SK-N-MC (cell line): Measurements from ENCODE around the gene VPS35.
"Not testable (repeated sequence)": the region's sequence is repeated elsewhere in the genome, so short reads cannot be mapped to it uniquely, and the experiment has no call there.

Experiments used
- DNase-seq: peaks from one replicate; pipeline ENCODE4 v3.0.0-alpha.2; 2011; ENCODE audit warnings: low read depth, low spot score
- H3K27ac ChIP-seq: fragments of 200-600 bp; sonication (generic); 2 replicates; pipeline ENCODE4 v1.5.1; 2016; ENCODE audit warnings: mixed run types
- H3K36me3 ChIP-seq: fragments of 200-600 bp; sonication (generic); 2 replicates; pipeline ENCODE4 v1.6.1; 2017; ENCODE audit warnings: antibody characterized with exemption, low read length, mixed read lengths; ENCODE audit not compliant: insufficient read depth
- H3K4me3 ChIP-seq: fragments of 200-600 bp; sonication (generic); 2 replicates; pipeline ENCODE4 v1.5.1; 2016
- H3K9ac ChIP-seq: fragments of 200-600 bp; sonication (generic); 2 replicates; pipeline ENCODE4 v1.8.0; 2017; ENCODE audit warnings: mixed run types, mixed read lengths; ENCODE audit not compliant: insufficient read length
- H3K9me3 ChIP-seq: fragments of 200-600 bp; sonication (generic); 2 replicates; pipeline ENCODE4 v1.6.1; 2017; ENCODE audit warnings: low read depth, mild to moderate bottlenecking, antibody characterized with exemption, low read length, moderate library complexity, mixed read lengths
- EZH2 ChIP-seq: fragments of 200-600 bp; sonication (generic); IDR thresholded peaks from one replicate; pipeline ENCODE4 v1.6.1; 2017; ENCODE audit warnings: antibody characterized with exemption
- FOXP2 ChIP-seq: optimal IDR thresholded peaks from 2 replicates; pipeline ENCODE3; 2011; ENCODE audit warnings: mild to moderate bottlenecking, moderate library complexity; ENCODE audit not compliant: insufficient read depth; ENCODE audit errors: extremely low read length, control extremely low read depth
- POLR2AphosphoS5 ChIP-seq: IDR thresholded peaks from 2 replicates; pipeline ENCODE4 v1.6.1; 2012; ENCODE audit warnings: mild to moderate bottlenecking, low read depth, low read length, borderline replicate concordance

The VPS35 gene

GRCh38 chr16:46688101-46688653 lies 801 bp downstream of the VPS35 start:
- TF ChIP-seq FOXP2 = no peak
- no peak for TF ChIP-seq EZH2
- no peak for TF ChIP-seq POLR2AphosphoS5
- no peaks in the 10 kb centered on the region for H3K9me3 ChIP-seq
- H3K36me3 ChIP-seq = peaks cover 3% of the 10 kb centered on the region; the same call in 1 of the 2 replicates
- H3K4me3 ChIP-seq = peak overlapping the region; percentile 86
- peak overlapping the region; percentile 81 for H3K9ac ChIP-seq
- no peak for DNase-seq
- no peak overlapping the region for H3K27ac ChIP-seq

- no peak for DNase-seq
- H3K4me3 ChIP-seq = peak overlapping the region; percentile 86
- TF ChIP-seq EZH2 (no peak), POLR2AphosphoS5 (no peak)
- H3K9ac ChIP-seq = peak overlapping the region; percentile 81
- H3K27ac ChIP-seq = no peak overlapping the region
- H3K36me3 ChIP-seq = no peaks in the 10 kb centered on the region
- no peaks in the 10 kb centered on the region for H3K9me3 ChIP-seq
Measured at GRCh38 chr16:46687486-46687885, 1.5 kb downstream of the VPS35 start.

GRCh38 chr16:46686815-46687473 lies 2.0 kb downstream of the VPS35 start:
- no peak for TF ChIP-seq EZH2
- no peak for TF ChIP-seq FOXP2
- no peak for TF ChIP-seq POLR2AphosphoS5
- no peaks in the 10 kb centered on the region for H3K36me3 ChIP-seq
- no peaks in the 10 kb centered on the region for H3K9me3 ChIP-seq
- H3K9ac ChIP-seq = no peak overlapping the region
- no peak overlapping the region for H3K27ac ChIP-seq
- DNase-seq = no peak
- no peak overlapping the region for H3K4me3 ChIP-seq

GRCh38 chr16:46681867-46682266 lies 7.1 kb downstream of the VPS35 start:
- not testable (repeated sequence) for H3K36me3 ChIP-seq, H3K27ac ChIP-seq, H3K9me3 ChIP-seq, H3K9ac ChIP-seq, H3K4me3 ChIP-seq, DNase-seq

GRCh38 chr16:46677943-46678342 lies 11.0 kb downstream of the VPS35 start:
- not testable (repeated sequence) for DNase-seq, H3K9ac ChIP-seq, H3K4me3 ChIP-seq, H3K9me3 ChIP-seq, H3K27ac ChIP-seq, H3K36me3 ChIP-seq

GRCh38 chr16:46673320-46674013 lies 15.5 kb downstream of the VPS35 start:
- Histone ChIP-seq H3K4me3 (no peak overlapping the region), H3K27ac (no peak overlapping the region), H3K9ac (no peak overlapping the region), H3K9me3 (no peaks in the 10 kb centered on the region), H3K36me3 (peaks cover 10% of the 10 kb centered on the region; the same call in 1 of the 2 replicates)
- no peak for TF ChIP-seq POLR2AphosphoS5
- no peak for DNase-seq

GRCh38 chr16:46662123-46662522 lies 26.9 kb downstream of the VPS35 start:
- Histone ChIP-seq H3K4me3 (no peak overlapping the region), H3K9ac (no peak overlapping the region), H3K9me3 (no peaks in the 10 kb centered on the region), H3K36me3 (peaks cover 17% of the 10 kb centered on the region; the same call in 1 of the 2 replicates), H3K27ac (no peak overlapping the region)
- no peak for TF ChIP-seq FOXP2
- no peak for TF ChIP-seq EZH2
- TF ChIP-seq POLR2AphosphoS5 = no peak
- DNase-seq = no peak

GRCh38 chr16:46658925-46659324 lies 30.1 kb downstream of the VPS35 start:
- H3K4me3 ChIP-seq = no peak overlapping the region
- TF ChIP-seq POLR2AphosphoS5 (no peak), EZH2 (no peak), FOXP2 (no peak)
- H3K36me3 ChIP-seq = peaks cover 14% of the 10 kb centered on the region; the same call in 1 of the 2 replicates
- DNase-seq = no peak
- no peak overlapping the region for H3K9ac ChIP-seq
- no peaks in the 10 kb centered on the region for H3K9me3 ChIP-seq
- H3K27ac ChIP-seq = no peak overlapping the region

GRCh38 chr16:46651305-46651704 lies 37.7 kb downstream of the VPS35 start:
- no peak for DNase-seq
- no peak for TF ChIP-seq POLR2AphosphoS5
- TF ChIP-seq FOXP2 = no peak
- TF ChIP-seq EZH2 = no peak
- Histone ChIP-seq H3K4me3 (no peak overlapping the region), H3K36me3 (no peaks in the 10 kb centered on the region), H3K9me3 (no peaks in the 10 kb centered on the region), H3K9ac (no peak overlapping the region), H3K27ac (no peak overlapping the region)
